NCI-H2196 treated with DMSO at 0.1 percent for 48 hours (cell line): Measurements from ENCODE around the gene DMBX1.

Experiments used
- DNase-seq: peaks from one replicate; lab custom pipeline; 2025; ENCODE audit not compliant: unreplicated experiment; lab: John Stamatoyannopoulos, UW

The DMBX1 gene

DNA sequence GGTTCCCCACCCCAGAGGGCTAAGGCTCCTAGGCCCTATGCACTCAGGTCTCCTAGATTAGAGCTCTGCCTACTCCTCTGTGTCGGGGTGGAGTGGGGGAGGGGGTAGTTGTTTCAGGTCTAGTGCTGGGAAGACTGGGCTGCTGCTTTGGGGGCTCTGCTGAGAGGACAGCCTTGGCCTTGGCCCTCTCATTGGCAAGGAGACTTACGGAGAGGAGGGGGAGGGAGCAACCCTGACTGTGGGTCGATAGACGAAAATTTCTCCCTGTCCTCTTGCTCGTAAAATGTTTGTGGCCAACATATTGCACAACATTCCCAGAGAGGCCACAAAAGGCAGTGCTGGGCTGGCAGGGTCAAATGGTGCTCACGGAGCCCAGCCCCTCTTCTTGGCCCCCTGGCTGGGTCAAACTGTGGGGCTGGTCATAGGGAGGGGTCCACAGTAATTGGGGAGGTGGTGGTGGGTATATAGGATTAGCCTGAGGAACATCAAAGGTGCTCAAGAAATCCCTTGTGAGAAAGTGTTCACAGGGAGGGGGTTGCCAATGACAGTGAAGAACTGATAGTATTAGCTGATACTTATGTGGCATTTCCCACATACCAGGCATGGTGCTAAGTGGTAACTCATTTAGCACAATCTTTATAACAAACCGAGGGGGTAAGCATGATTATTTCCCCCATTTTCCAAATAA is 8.5 kb upstream of the DMBX1 start:
- no peak for DNase-seq

DNA sequence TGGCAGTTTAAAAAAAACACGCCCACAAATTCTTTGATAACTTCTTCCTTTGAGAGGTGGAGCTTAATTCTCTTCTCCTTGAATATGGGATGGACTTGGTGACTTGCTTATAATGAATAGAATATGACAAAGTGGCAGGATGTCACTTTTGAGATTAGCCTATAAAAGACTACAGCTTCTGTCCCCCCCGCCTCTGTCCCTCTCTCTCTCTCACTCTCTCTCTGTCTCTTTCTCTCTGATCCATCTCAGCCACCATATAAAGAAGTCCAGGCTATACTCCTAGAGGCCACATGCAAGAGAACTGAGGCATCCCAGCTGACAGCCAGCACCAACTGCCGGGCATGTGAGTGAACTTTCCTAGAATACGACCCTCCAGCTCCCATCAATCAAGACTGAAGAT is 7.7 kb upstream of the DMBX1 start:
- no peak for DNase-seq

DNA sequence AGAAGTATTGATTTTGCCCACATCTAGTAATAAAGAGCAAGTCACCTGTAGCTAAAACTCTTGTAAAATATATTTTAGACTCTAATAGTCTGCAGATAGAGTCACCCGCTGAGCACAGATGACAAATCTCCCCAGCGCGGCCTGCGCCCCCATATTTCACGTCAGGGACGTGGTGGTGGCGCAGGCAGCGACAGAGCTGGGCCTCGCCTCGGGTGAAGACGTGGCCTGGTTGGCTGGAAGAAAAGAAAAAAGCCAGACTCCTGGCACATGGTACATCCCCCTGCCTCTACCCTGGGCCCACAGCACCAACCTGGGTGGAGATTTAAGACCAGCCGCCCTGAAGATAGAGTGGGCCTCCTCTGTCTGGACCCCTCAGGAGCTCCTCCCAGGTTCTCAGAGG is 6.0 kb upstream of the DMBX1 start:
- DNase-seq, result no peak

DNA sequence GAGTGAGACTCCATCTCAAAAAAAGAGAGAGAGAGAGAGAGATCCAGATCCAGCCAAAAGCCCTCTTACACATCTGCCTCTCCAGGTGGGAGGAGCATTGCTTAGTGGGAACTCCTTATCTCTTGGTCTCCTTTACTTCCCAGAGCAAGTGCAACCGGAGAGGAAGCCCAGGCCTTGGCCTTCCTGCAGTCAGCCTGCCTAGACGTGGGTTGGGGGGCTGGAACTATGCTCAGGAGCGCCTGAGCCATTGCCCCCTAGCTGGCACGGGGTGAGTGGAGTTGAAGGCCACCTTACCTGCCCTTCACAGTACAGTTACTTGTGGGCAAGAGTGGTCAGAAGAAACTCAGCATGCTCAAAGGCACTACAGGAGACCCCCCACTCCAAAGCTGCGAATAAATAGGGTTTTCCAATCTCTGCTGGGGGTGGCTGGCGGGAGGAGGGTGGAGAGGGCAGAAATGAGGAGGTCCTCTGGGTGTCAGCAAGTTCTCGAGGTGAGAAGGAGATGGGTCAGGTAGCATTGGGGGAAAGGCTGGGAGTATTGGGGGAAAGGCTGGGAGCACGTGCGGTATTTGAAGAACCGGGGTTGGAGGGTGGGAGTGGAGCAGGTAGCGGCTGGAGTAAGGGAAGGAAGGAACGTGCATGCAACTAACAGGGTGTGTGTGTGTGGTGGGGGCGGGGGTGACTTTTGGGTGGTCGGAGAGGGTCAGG is 4.7 kb upstream of the DMBX1 start:
- DNase-seq, result no peak

DNA sequence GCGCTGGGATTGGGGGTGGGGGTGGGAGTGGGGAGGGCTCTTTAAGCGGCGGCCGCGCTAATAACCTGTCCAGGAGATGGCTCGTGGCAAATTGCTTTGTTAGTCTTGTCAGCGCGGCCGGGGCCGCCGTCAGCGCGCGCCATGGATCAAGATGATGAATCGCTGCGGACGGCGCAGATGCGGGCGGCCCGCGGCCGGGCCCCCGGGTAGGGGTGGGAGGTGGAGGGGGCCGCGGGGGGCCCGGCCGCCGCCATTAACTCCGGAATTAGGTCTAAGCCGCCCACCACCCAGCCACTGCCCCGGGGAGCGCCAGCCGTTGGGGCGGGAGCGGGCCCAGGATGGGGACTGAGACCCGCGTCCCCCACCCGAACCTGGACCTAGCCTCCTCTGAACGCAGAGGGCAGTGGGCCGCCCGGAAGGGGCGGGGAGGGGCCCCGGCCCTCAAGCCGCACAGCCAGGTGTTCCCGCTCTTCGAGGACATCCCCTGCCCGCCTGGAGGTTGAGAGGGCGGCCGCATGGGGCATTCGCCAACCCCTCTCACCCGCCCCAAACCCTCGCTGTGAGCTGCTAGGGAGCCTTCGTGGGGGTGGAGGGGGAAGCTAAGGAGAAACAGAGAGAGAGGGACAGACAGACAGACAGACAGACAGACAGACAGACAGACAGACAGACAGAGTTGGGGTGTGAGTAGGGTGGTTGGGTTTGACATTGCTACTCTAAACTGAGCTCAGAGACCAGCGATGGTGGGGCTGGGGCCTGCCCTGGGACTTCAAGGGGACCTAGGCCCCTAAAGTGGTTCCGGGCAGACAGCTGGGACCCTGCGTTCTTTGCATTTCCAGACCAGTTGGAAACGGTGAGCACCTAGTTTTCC is 3.8 kb upstream of the DMBX1 start:
- no peak for DNase-seq

DNA sequence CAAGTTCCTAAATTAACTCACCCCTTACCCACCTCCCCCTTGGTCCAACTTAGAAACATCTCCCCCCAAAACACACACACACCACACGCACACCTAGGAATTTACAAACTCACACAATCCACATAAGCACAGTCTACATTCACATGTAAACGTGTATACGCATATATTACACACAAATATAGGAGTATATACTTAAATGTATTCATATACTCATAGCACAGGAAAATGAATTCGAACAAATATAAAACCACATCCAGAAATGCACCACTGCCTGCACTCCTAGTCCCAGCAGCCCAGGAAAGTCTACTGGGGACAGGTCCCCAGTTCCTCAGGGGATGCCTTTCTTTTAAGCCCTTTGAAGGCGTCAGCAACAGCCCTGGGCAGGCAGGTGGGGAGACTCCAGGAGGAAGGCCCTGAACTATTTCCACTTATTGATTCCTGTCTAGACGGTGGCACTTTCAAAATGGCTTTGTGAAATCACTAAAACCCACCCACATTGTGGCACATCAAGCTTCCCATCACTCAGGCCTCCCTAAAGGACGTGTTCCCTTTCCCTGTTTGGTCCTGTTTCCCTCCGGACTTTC is 3.1 kb upstream of the DMBX1 start:
- DNase-seq, result no peak

DNA sequence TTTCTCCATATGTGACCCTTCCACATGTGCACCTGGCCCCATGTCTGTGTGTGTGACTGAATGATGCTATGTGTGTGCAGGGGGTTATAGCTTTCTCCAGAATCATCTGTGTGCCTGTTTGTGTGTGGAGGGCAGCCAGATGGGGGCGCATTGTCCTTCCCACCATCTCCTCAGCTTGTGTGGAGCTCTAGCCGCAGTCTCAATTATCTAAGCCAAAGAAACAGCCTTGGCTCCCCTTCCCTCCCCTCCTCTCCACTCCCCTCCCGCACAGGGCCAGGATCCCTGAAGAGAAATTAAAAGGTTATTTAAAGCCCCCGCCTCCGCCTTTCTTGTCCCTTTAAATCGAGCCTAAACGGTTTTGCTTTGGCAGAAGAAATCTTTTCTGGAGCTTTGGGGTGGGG is 1.8 kb upstream of the DMBX1 start:
- peak; percentile 1 for DNase-seq

DNA sequence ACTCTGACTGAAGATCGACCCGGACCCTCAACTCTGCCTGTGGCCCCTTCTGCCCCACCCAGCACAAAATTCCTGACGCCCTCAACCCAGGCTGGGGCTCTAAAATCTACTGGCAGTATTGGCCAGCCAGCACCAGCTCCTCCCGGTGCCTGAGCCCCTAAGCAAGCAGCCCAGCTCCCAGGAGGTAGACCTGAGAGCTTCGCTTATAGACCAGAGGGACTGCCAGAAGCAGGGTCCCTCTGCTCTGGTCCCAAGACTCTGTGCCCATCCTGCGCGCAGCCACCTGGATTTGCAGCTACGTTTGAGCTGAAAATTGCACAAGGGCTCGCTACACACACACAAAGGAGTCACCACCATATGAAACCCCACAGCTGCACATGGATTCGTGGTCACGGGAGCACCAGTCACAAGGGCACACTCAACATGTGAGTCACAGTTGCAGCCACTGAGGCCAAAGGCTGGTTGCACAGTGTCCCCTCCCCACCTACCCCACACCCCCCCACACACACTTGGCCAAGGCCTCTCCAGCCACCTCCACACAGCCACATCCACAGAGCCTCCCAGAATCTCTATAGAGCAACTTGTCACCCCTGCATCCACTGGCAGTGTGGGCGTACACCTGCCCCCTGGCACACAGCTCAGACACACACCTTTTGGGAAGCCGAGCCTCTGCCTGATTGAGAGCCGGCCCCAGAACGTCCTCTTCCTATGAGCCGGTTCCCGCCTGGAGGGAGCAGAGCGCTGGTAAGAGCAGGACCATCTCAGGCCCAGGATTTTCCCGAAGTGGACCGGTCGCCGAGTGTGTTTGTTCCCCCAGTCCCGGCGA is 1.1 kb upstream of the DMBX1 start:
- no peak for DNase-seq

DNA sequence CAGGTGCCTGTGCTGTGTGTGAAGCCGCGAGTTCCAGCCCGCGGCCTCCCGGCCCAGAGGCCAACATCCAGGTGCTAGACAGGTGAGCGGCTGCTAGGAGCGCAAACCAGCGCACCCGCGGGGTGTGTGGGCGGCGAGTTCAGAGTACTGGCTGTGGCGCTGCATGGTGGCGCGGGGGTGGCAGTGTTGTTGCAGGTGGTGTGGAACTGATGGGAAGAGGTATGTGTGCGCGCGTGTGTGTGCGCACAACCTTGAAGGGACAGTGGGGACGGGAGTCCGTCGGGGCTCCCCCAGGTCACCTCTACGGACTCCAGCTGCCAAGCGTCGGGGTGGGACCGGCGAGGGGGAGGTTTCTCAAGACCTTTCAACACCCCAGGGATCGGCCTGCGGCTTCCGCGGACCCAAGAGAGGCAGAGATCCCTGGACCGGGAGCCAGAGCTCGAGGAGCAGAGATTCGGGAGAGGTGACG is 433 bp upstream of the DMBX1 start:
- peak; percentile 11 for DNase-seq

DNA sequence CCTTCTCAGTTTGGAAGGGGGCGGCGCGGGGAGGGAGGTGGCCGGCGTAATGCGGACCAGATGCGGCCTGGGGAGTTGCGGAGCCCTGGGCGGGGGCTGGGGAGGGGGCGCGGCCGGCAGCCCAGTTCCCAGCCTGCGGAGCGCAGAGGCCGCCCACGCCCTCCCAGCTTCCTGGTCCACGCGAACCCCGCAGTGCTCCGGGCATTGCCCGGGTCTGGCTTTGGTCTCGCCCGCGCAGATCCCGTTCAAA is 695 bp downstream of the DMBX1 start:
- DNase-seq, result no peak

DNA sequence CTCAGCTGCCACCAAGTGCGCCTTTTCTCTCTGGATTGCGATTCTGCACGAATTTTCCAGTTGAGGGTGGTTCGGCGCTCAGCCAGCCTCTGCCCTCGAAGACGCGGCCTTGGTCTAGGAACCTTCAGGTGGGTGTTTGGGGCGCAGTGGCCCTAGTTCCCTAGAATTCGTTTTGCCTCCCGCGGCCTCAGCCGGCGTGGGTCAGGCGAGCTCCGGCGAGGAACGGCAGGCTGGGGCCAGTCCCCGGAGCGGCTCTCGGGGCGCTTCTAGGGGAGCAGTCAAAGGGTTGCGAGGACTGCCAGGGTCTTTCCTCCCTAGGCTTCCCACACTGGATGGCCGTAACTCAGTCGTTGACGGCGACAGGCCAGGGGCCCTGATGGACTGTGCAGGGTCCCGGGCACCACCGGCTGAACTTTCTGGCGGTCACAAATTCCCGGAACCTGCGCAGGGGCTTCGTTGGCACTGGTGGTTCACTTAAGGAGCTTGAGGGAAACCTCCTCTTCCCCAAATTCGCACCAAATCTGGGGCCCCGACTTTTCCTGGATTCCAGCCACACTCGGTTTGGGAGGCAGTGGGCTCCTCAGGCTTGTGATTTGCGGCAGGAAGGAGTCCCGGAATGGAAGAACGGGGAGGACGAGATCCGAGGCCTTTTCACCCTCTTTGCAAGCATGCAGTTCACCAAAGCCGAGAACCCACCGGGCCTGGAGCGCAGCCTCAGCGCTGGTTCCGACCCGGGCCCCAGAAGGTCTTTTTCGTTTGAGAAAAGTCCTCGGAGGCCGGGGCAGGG is 1.2 kb downstream of the DMBX1 start:
- DNase-seq, result no peak

DNA sequence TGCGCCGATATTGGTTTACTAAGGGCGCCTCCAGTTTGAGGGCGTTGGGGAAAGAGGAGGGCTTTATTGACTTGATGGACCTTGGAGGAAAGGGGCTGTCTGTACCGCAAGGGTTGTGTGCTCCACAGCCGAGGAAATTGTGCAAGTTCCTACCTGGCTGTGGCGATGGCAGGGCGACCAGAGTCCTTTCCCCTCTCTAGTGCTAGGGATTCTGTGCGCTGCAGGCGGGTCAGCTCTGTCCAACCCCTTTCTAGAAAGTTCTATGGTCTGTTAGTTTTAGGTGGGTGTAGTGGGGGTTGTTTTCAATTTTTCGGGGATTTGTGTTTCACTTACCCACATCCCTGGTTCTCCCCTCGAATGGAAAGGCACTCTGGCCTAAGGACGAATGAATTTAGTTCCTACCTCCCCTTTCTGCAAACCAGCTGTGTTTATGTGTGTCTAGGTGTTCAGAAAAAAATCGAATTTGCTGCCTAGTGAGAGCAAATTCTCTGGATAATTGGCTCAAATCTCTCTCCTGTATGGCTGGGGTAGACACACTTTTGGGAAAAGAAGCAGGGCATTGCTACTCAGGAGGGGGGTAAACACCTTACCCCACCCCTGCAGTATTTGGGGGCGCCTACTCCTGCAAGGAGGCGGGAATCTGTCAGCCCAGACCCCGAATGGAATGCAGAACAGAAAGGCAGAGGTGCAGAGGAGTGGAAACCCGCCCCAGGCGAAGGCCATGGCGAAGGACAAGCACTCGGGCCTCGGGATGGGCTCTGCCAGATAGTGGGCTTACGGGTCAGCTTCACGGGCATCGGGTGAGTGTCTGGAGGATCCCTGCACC is 2.0 kb downstream of the DMBX1 start:
- no peak for DNase-seq

DNA sequence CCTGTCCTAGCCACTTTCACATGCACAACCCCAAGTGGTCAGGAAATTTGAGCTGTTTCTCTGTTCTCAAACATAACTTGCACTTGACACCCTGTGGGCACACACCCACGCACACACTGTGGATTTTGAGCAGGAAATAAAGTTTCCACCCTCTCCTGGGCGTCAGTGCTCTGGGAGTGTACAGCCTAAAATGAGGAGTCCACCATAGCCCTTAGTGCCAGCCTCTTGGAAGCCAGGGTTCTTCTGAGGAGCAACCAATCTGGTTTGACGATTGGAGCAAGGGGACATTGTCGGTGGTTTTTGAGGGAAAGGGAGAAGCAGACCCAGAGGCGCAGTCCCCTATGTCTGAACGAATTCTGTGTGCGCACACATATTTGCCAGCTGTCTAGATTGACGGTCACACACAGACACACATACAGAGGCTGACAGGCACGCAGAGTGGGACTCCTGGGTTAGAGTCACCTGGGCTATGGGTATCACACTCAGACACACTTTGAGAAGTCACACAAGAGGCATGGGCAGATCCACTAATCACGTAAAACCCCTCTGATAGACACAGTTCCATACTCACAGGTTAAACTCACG is 2.7 kb downstream of the DMBX1 start:
- DNase-seq, result no peak

DNA sequence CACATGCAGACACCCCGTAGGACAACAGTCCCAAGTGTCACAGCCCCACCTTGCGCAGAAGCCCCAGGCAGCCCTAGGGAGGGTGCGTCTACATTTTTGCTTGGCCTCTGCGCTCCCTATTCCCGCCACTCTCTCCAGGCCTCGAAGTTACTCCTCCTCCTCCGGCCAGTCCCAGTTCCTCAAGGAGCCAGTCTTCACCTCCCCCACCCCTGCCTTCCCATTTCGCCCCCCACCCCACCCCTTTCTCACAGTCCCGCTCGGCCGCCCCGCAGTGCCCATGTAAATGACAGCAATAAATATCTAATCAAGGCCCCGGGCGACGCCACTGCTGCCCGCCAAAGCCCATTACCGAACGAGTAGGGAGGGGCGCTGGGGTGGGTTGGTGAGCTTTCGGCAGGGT is 3.2 kb downstream of the DMBX1 start:
- no peak for DNase-seq

DNA sequence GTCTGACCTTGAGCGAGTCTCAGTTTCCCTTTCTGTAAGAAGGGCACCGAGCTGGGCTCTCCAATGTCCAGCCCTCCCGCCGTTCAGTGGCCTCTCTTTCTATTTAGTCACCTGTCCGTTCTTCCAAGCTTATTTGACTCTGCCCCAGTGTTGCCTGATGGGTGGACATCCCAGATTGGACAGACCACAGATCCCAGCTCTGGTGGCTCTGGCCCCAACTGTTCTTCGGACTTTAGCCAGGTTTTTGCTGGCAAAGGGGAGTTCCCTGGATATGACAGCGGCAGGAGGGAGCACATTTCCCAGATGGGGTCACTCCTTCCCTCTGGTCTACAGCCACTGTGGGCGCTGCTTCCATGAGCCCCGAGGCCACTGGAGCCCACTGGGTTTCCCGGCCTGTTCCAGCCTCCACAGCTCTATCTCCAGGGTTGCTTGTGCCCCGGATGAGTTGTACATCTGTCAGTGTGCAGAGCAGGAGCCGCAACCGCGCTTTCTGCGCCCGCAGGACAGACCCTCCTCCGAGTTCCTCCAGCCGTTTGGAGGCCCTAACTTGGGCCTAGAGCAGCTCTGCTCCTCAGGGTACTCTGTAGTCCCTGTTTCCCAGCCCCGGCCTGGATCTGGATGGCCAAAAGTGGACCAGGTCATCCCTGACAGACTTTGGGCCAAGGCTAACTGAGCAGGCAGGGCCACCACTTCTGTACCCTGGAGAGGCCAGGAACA is 3.8 kb downstream of the DMBX1 start:
- DNase-seq, result no peak

DNA sequence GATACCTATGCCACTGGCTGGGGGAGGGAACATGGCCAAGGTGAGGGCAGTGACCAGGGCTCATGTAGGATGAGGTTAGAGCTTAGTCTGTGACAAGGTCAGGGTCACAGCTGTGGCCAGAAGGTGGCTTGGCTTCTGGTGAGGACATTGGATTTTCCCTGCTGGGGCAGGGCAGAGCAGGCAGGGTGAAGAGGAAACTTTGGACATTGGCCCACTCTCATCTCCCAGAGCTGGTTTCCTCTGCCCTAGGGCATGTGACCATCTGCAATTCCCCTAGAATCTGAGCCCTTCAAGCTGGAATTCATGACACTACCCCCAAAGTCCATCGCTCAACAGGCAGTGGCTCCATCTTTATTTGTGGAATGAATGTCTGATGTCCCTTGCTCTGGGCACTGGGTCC is 5.3 kb downstream of the DMBX1 start:
- DNase-seq, result no peak

DNA sequence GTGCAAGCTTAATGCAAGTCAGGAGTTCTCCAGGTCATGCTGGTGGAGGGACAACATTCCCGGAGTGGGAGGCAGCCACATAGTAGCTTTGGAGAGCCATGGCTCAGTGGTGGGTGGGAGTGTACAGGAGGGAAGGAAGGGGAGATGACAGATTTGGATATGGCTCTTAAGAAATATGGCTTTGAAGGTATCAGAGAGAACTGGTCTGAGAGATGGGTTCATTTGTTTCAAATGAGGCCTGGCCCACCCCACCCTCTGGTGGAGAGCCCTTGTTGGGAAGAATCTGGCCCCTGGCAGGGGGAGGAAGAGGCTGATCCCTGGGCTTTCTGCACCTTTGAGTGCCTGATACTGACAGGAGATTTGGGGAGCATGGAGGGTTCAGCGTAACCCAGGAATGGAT is 6.1 kb downstream of the DMBX1 start:
- no peak for DNase-seq

DNA sequence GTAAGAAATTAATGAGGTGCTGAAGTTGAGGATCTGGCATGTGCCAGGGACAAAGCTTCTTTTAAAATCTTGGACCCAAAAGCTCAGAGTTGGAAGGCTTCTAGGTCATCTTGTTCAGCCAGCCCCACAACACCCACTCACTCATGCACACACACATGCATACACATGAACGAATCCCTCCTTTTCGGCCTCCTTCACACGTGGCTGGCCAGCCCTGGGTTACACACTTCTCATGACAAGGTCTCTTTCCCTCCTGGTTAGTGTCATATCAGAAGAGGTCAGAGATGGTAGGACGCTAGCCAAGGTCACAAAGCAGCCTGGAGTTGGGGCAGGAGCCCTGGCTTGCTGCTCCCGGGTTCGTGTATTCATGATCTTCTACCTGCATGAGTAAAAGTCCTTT is 6.9 kb downstream of the DMBX1 start:
- no peak for DNase-seq
